HCT116 (cell line): ENCODE data around the gene COPA. TPM values are rescaled to one million over a fixed set of nuclear protein-coding genes. Genes with fewer than 3 reads are reported as not detected.
A peak's percentile ranks its signal among the peaks of the same experiment; 100 is the strongest.

Experiments
- ATAC-seq: fragments of 200-7000 bp; cut with Tn5 transposase; 2 replicates; pipeline ENCODE4 v1.9.1; 2020; ENCODE audit warnings: mild to moderate bottlenecking, moderate library complexity
- BruUV-seq: library from RNA; stranded (reverse); fragments of 400-500 nt; replicated peaks from 2 replicates; lab custom pipeline; 2021; lab: Mats Ljungman, UMichigan
- CTCF ChIA-PET: fragments of 300-600 bp; sonication (Branson Sonifier 250); formaldehyde crosslinking; loops from one replicate; lab custom pipeline; 2021; ENCODE audit warnings: antibody characterized with exemption; lab: Charles Lee
- POLR2A ChIA-PET: fragments of 300-600, 350-600 bp; sonication (Branson Sonifier 250); formaldehyde crosslinking; loops from one replicate; lab custom pipeline; 2021; ENCODE audit warnings: antibody characterized with exemption; lab: Charles Lee
- RAD21 ChIA-PET, 2 experiments: fragments of 300-600 bp; sonication (Branson Sonifier 250); formaldehyde crosslinking; loops; one replicate each; lab custom pipeline; 2023; ENCODE audit warnings: low total read pairs in 2 of 2; ENCODE audit not compliant: uncharacterized antibody in 2 of 2, unreplicated experiment in 2 of 2, low non-redundant PET in 1 of 2; lab: Charles Lee
- DNase-seq: peaks from one replicate; pipeline ENCODE4 v3.0.0-alpha.2; 2010; ENCODE audit warnings: low read depth, low spot score
- H2AFZ ChIP-seq: fragments of 200-600 bp; shearing (Covaris generic), sonication (generic); 2 replicates; pipeline ENCODE4 v1.6.1; 2017; ENCODE audit warnings: low read depth, mixed run types, mixed read lengths, antibody characterized with exemption, low read length; ENCODE audit not compliant: poor library complexity, severe bottlenecking
- H3K27ac ChIP-seq: 2 replicates; pipeline ENCODE4 v1.5.1; 2012; ENCODE audit warnings: low read depth, low read length
- H3K27me3 ChIP-seq: fragments of 200-600 bp; sonication (generic); 2 replicates; pipeline ENCODE4 v1.6.1; 2016; ENCODE audit warnings: mixed run types, low read length, mixed read lengths; ENCODE audit not compliant: insufficient read depth
- H3K36me3 ChIP-seq, 2 experiments: fragments of 200-500 bp in 1 of 2; fragments of 200-600 bp in 1 of 2; sonication (Bioruptor generic) in 1 of 2; sonication (generic) in 1 of 2; 2 replicates each; pipeline versions ENCODE4 v1.5.1 to v1.6.1; 2014 to 2016; ENCODE audit warnings: low read length in 2 of 2, inconsistent platforms in 1 of 2, mixed read lengths in 1 of 2, mixed run types in 1 of 2; ENCODE audit not compliant: insufficient read depth in 2 of 2, control insufficient read depth in 1 of 2
- H3K4me1 ChIP-seq, 2 experiments: fragments of 200-600 bp in 1 of 2; sonication (generic) in 1 of 2; 2 replicates each; pipeline versions ENCODE4 v1.5.1 to v1.6.1; 2012 to 2017; ENCODE audit warnings: low read length in 2 of 2, inconsistent platforms in 1 of 2, mild to moderate bottlenecking in 1 of 2, mixed read lengths in 1 of 2, mixed run types in 1 of 2, moderate library complexity in 1 of 2; ENCODE audit not compliant: insufficient read depth in 2 of 2, control insufficient read depth in 1 of 2
- H3K4me2 ChIP-seq: fragments of 200-600 bp; sonication (generic); 2 replicates; pipeline ENCODE4 v1.6.1; 2017; ENCODE audit warnings: mixed run types, low read length, mixed read lengths
- H3K4me3 ChIP-seq, 2 experiments: fragments of 200-600 bp in 1 of 2; sonication (generic) in 1 of 2; replicated peaks in 1 of 2; 2 replicates each; pipeline ENCODE4 v1.5.1; 2011 to 2016; ENCODE audit warnings: low read length in 2 of 2, control low read depth in 1 of 2, low read depth in 1 of 2, mild to moderate bottlenecking in 1 of 2, mixed read lengths in 1 of 2, mixed run types in 1 of 2
- H3K79me2 ChIP-seq: fragments of 200-600 bp; sonication (generic); 2 replicates; pipeline ENCODE4 v1.6.1; 2017; ENCODE audit warnings: mild to moderate bottlenecking, mixed run types, low read length, moderate library complexity, mixed read lengths; ENCODE audit not compliant: insufficient read depth
- H3K9ac ChIP-seq: fragments of 200-600 bp; sonication (generic); 2 replicates; pipeline ENCODE4 v1.6.1; 2016; ENCODE audit warnings: low read length, mixed read lengths
- H3K9me2 ChIP-seq: fragments of 200-600 bp; sonication (generic), shearing (Covaris generic); 2 replicates; pipeline ENCODE4 v1.6.1; 2017; ENCODE audit warnings: mixed run types, mild to moderate bottlenecking, moderate library complexity; ENCODE audit not compliant: insufficient read depth
- H3K9me3 ChIP-seq, 2 experiments: fragments of 200-500 bp in 1 of 2; fragments of 200-600 bp in 1 of 2; sonication (Bioruptor generic) in 1 of 2; sonication (generic) in 1 of 2; 2 replicates each; pipeline ENCODE4 v1.6.1; 2014 to 2017; ENCODE audit warnings: low read length in 2 of 2, mixed read lengths in 2 of 2, inconsistent platforms in 1 of 2, low read depth in 1 of 2, mild to moderate bottlenecking in 1 of 2, mixed run types in 1 of 2, moderate library complexity in 1 of 2; ENCODE audit not compliant: control insufficient read depth in 1 of 2, insufficient read depth in 1 of 2
- H4K20me1 ChIP-seq: fragments of 200-600 bp; sonication (generic), shearing (Covaris generic); 2 replicates; pipeline ENCODE4 v1.6.1; 2017; ENCODE audit warnings: mixed run types, mild to moderate bottlenecking, moderate library complexity; ENCODE audit not compliant: insufficient read depth
- CEBPB ChIP-seq: IDR thresholded peaks from 2 replicates; pipeline ENCODE4 v1.6.1; 2012; ENCODE audit warnings: low read depth
- EGR1 ChIP-seq: IDR thresholded peaks from 2 replicates; pipeline ENCODE4 v1.6.1; 2012; ENCODE audit warnings: low read depth
- ELF1 ChIP-seq: IDR thresholded peaks from 2 replicates; pipeline ENCODE4 v1.6.1; 2012; ENCODE audit warnings: low read depth, borderline replicate concordance
- EZH2 ChIP-seq: fragments of 200-600 bp; sonication (generic); IDR thresholded peaks from 2 replicates; pipeline ENCODE4 v1.6.1; 2017; ENCODE audit warnings: antibody characterized with exemption, mixed run types
- EZH2phosphoT487 ChIP-seq: fragments of 200-600 bp; IDR thresholded peaks from 2 replicates; pipeline ENCODE4 v1.6.1; 2018; ENCODE audit warnings: antibody characterized with exemption, borderline replicate concordance
- JUND ChIP-seq: IDR thresholded peaks from 2 replicates; pipeline ENCODE4 v1.6.1; 2012
- POLR2A ChIP-seq: IDR thresholded peaks from 2 replicates; pipeline ENCODE4 v1.7.0; 2011; ENCODE audit warnings: borderline replicate concordance; ENCODE audit not compliant: insufficient read depth, insufficient read length; ENCODE audit errors: extremely low read depth
- POLR2AphosphoS5 ChIP-seq: IDR thresholded peaks from 2 replicates; pipeline ENCODE4 v1.6.1; 2011; ENCODE audit warnings: mild to moderate bottlenecking, low read depth, low read length, moderate library complexity
- RAD21 ChIP-seq: IDR thresholded peaks from 2 replicates; pipeline ENCODE4 v1.6.1; 2012; ENCODE audit warnings: low read depth, mild to moderate bottlenecking
- SP1 ChIP-seq: IDR thresholded peaks from 2 replicates; pipeline ENCODE4 v1.6.1; 2012; ENCODE audit warnings: low read depth
- ZFX ChIP-seq: fragments of 450-650 bp; IDR thresholded peaks from 2 replicates; pipeline ENCODE4 v1.6.1; 2017
- ZNF274 ChIP-seq: fragments of 200-500 bp; sonication (Bioruptor generic); IDR thresholded peaks from 2 replicates; pipeline ENCODE4 v1.6.1; 2014; ENCODE audit warnings: mild to moderate bottlenecking, low read depth, low read length, inconsistent platforms
- intact Hi-C: fragments of 100-400 bp; cut with micrococcal nuclease; formaldehyde crosslinking; loops from 2 replicates; pipeline ENCODE4 v1.10.0; 2022
- total RNA-seq: library from RNA; stranded (reverse); gene quantifications from one replicate; pipeline ENCODE4 v1.2.1, GENCODE V29; 2021; ENCODE audit not compliant: unreplicated experiment
- TF ChIP-seq, protein P1 (sequence below): IDR thresholded peaks from 2 replicates; pipeline ENCODE4 v1.6.1; 2011; ENCODE audit warnings: mild to moderate bottlenecking, low read length, moderate library complexity; ENCODE audit not compliant: insufficient replicate concordance; ENCODE audit errors: extremely low read depth
- TF ChIP-seq, protein P2 (sequence below), 3 experiments: fragments of 200-600 bp in 1 of 3; sonication (generic) in 1 of 3; IDR thresholded peaks in 2 of 3; conservative IDR thresholded peaks in 1 of 3; 2 replicates each; pipeline ENCODE4 v1.5.1; 2012 to 2017; ENCODE audit warnings: low read depth in 2 of 3, low read length in 2 of 3, antibody characterized with exemption in 1 of 3, borderline replicate concordance in 1 of 3, control low read depth in 1 of 3, mild to moderate bottlenecking in 1 of 3, mixed read lengths in 1 of 3, mixed run types in 1 of 3, moderate library complexity in 1 of 3; ENCODE audit not compliant: insufficient read depth in 1 of 3
- TF ChIP-seq, protein P3 (sequence below): IDR thresholded peaks from 2 replicates; pipeline ENCODE4 v1.6.1; 2012; ENCODE audit warnings: low read depth
- TF ChIP-seq, protein P4 (sequence below): IDR thresholded peaks from 2 replicates; pipeline ENCODE4 v1.6.1; 2012
- TF ChIP-seq, protein P5 (sequence below): IDR thresholded peaks from 2 replicates; pipeline ENCODE4 v1.6.1; 2012

Gene COPA
- total RNA-seq, 1 experiment from 2014 or later = 132 TPM

DNA sequence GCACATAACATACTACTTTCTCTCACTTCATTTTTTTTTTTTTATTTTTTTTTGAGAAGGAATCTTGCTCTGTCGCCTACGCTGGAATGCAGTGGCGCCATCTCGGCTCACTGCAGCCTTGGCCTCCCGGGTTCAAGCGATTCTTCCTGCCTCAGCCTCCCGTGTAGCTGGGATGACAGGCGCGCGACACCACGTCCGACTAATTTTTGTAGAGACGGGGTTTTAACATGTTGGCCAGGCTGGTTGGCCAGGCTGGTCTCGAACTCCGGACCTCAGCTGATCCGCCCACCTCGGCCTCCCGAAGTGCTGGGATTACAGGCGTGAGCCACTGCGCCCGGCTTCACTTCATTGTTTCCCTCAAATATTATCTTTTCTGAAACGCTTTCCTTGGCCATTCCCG is 57.5 kb downstream of the COPA start:
- Histone ChIP-seq H4K20me1 (no peaks in the 10 kb centered on the region), H3K4me3 (peak overlapping the region; percentile 91 to 99), H3K4me2 (peak overlapping the region; percentile 74), H3K27ac (no peak overlapping the region), H3K9me3 (no peaks in the 10 kb centered on the region), H3K27me3 (no peaks in the 10 kb centered on the region), H3K9ac (no peak overlapping the region), H3K9me2 (no peaks in the 10 kb centered on the region), H3K36me3 (peaks cover 21 to 26% of the 10 kb centered on the region in 2 experiments; a peak in 3 of 4 replicates), H3K4me1 (peaks cover 6 to 13% of the 10 kb centered on the region in 2 experiments; a peak in 3 of 4 replicates), H3K79me2 (peaks cover 15% of the 10 kb centered on the region), H2AFZ (peak overlapping the region; percentile 83)
- POLR2A ChIA-PET = interaction anchor here (1.0 to 1.3 kb wide), 2 partner anchors 20 to 23 kb away, joined by 3 to 8 read pairs; partner anchors contain the start of gene DCAF8
- TF ChIP-seq EZH2 = no peak
- no peak for TF ChIP-seq POLR2AphosphoS5
- TF ChIP-seq JUND = no peak
- TF ChIP-seq, protein P1, sequence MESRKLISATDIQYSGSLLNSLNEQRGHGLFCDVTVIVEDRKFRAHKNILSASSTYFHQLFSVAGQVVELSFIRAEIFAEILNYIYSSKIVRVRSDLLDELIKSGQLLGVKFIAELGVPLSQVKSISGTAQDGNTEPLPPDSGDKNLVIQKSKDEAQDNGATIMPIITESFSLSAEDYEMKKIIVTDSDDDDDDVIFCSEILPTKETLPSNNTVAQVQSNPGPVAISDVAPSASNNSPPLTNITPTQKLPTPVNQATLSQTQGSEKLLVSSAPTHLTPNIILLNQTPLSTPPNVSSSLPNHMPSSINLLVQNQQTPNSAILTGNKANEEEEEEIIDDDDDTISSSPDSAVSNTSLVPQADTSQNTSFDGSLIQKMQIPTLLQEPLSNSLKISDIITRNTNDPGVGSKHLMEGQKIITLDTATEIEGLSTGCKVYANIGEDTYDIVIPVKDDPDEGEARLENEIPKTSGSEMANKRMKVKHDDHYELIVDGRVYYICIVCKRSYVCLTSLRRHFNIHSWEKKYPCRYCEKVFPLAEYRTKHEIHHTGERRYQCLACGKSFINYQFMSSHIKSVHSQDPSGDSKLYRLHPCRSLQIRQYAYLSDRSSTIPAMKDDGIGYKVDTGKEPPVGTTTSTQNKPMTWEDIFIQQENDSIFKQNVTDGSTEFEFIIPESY = no peak
- no peak for TF ChIP-seq EGR1
- TF ChIP-seq ELF1 = no peak
- TF ChIP-seq, protein P2, sequence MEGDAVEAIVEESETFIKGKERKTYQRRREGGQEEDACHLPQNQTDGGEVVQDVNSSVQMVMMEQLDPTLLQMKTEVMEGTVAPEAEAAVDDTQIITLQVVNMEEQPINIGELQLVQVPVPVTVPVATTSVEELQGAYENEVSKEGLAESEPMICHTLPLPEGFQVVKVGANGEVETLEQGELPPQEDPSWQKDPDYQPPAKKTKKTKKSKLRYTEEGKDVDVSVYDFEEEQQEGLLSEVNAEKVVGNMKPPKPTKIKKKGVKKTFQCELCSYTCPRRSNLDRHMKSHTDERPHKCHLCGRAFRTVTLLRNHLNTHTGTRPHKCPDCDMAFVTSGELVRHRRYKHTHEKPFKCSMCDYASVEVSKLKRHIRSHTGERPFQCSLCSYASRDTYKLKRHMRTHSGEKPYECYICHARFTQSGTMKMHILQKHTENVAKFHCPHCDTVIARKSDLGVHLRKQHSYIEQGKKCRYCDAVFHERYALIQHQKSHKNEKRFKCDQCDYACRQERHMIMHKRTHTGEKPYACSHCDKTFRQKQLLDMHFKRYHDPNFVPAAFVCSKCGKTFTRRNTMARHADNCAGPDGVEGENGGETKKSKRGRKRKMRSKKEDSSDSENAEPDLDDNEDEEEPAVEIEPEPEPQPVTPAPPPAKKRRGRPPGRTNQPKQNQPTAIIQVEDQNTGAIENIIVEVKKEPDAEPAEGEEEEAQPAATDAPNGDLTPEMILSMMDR (IDR thresholded peaks at IDR 0.05 in 2 of 3, conservative IDR thresholded peaks at IDR 0.05 in 1 of 3; ENCODE audit: borderline replicate concordance in 1 of 3, insufficient read depth in 1 of 3, low read depth in 2 of 3, low read length in 2 of 3) = no peak
- TF ChIP-seq, protein P3, sequence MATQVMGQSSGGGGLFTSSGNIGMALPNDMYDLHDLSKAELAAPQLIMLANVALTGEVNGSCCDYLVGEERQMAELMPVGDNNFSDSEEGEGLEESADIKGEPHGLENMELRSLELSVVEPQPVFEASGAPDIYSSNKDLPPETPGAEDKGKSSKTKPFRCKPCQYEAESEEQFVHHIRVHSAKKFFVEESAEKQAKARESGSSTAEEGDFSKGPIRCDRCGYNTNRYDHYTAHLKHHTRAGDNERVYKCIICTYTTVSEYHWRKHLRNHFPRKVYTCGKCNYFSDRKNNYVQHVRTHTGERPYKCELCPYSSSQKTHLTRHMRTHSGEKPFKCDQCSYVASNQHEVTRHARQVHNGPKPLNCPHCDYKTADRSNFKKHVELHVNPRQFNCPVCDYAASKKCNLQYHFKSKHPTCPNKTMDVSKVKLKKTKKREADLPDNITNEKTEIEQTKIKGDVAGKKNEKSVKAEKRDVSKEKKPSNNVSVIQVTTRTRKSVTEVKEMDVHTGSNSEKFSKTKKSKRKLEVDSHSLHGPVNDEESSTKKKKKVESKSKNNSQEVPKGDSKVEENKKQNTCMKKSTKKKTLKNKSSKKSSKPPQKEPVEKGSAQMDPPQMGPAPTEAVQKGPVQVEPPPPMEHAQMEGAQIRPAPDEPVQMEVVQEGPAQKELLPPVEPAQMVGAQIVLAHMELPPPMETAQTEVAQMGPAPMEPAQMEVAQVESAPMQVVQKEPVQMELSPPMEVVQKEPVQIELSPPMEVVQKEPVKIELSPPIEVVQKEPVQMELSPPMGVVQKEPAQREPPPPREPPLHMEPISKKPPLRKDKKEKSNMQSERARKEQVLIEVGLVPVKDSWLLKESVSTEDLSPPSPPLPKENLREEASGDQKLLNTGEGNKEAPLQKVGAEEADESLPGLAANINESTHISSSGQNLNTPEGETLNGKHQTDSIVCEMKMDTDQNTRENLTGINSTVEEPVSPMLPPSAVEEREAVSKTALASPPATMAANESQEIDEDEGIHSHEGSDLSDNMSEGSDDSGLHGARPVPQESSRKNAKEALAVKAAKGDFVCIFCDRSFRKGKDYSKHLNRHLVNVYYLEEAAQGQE = no peak
- TF ChIP-seq, protein P4, sequence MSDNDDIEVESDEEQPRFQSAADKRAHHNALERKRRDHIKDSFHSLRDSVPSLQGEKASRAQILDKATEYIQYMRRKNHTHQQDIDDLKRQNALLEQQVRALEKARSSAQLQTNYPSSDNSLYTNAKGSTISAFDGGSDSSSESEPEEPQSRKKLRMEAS = no peak
- TF ChIP-seq SP1 = no peak
- TF ChIP-seq CEBPB = no peak
- no peak for TF ChIP-seq ZNF274
- TF ChIP-seq POLR2A = no peak
- TF ChIP-seq RAD21 = no peak
- no peak for TF ChIP-seq EZH2phosphoT487
- no peak for TF ChIP-seq ZFX
- TF ChIP-seq, protein P5, sequence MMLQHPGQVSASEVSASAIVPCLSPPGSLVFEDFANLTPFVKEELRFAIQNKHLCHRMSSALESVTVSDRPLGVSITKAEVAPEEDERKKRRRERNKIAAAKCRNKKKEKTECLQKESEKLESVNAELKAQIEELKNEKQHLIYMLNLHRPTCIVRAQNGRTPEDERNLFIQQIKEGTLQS = no peak
- ATAC-seq = no peak
- intact Hi-C loops = no loop called here
- CTCF ChIA-PET = interaction anchor here (1.0 to 1.4 kb wide), 2 partner anchors 23 to 92 kb away, joined by 3 to 5 read pairs; partner anchors contain the start of gene DCAF8
- no peak for DNase-seq
- RAD21 ChIA-PET = no interaction called here
- BruUV-seq = no TSS peak
